AG04450 (cell line): ENCODE results near the gene NR2C2. TPM values are rescaled to one million over a fixed set of nuclear protein-coding genes. Genes with fewer than 3 reads are reported as not detected.

Experiments
- CTCF ChIA-PET: fragments of 300-600, 350-600 bp; formaldehyde crosslinking; extraction: SDS; loops from one replicate; lab custom pipeline; 2022; ENCODE audit warnings: antibody characterized with exemption, inconsistent platforms; lab: Charles Lee
- POLR2A ChIA-PET: fragments of 350-600 bp; formaldehyde crosslinking; extraction: SDS; loops from one replicate; lab custom pipeline; 2021; ENCODE audit warnings: antibody characterized with exemption, inconsistent platforms; lab: Yijun Ruan, JAX
- DNase-seq: peaks from one replicate; pipeline ENCODE4 v3.0.0-alpha.2; 2011; ENCODE audit warnings: low read depth, low spot score
- H3K27ac ChIP-seq: one replicate; pipeline ENCODE4 v1.5.1; 2012; ENCODE audit warnings: low read depth, low read length, control low read depth
- H3K27me3 ChIP-seq: one replicate; pipeline ENCODE4 v1.6.0; 2012; ENCODE audit warnings: low read length; ENCODE audit not compliant: control insufficient read depth, insufficient read depth
- H3K4me3 ChIP-seq: 2 replicates; pipeline ENCODE4 v1.5.1; 2011; ENCODE audit warnings: mild to moderate bottlenecking, low read depth, low read length, control low read depth
- H3K9me3 ChIP-seq: 2 replicates; pipeline ENCODE4 v1.5.1; 2012; ENCODE audit warnings: low read length; ENCODE audit not compliant: control insufficient read depth, insufficient read depth
- CTCF ChIP-seq: IDR thresholded peaks from 2 replicates; pipeline ENCODE4 v1.5.1; 2011; ENCODE audit warnings: low read depth, low read length, control low read depth, inconsistent platforms
- polyA minus RNA-seq: library from RNA; depleted of rRNA, polyadenylated mRNA; stranded (reverse); fragments of >200 nt; gene quantifications from 2 replicates; pipeline ENCODE4 v1.2.3, GENCODE V29; 2011; rRNA and poly(A)+ RNA removed
- polyA plus RNA-seq: library from polyadenylated mRNA; depleted of rRNA; stranded (reverse); fragments of >200 nt; gene quantifications from 2 replicates; pipeline ENCODE4 v1.2.3, GENCODE V29; 2011; rRNA removed

The NR2C2 gene
- 16.1 and 17.0 TPM in 2 replicates for polyA plus RNA-seq
- polyA minus RNA-seq = 33.3 and 42.5 TPM in 2 replicates

- POLR2A ChIA-PET = interaction anchor here (1.0 kb wide), 1 partner anchor 60 kb away, joined by 4 read pairs; no protein-coding TSS in a partner anchor
- DNase-seq = no peak
- CTCF ChIA-PET = interaction anchor here (0.6 to 2.6 kb wide), 4 partner anchors 8 to 275 kb away, joined by 3 to 10 read pairs (median 5); no protein-coding TSS in a partner anchor
- peak within 1 kb of the TSS; percentile 100 for H3K27ac ChIP-seq
- no peak for TF ChIP-seq CTCF
- H3K27me3 ChIP-seq = no peaks in the 10 kb centered on the region
- H3K4me3 ChIP-seq = peak within 1 kb of the TSS; percentile 87
- peaks cover 2% of the 10 kb centered on the region; the same call in 1 of the 2 replicates for H3K9me3 ChIP-seq
Observed at GRCh38 chr3:14947100-14947885, at the start of gene NR2C2. TSS of gene NR2C2 (plus strand) at chr3:14947583. CDS start at chr3:15003915, 56,332 bp downstream.

GRCh38 chr3:14898929-14899328 is 48.5 kb upstream of the NR2C2 start:
- Histone ChIP-seq H3K27ac (no peak overlapping the region), H3K9me3 (no peaks in the 10 kb centered on the region), H3K4me3 (no peak overlapping the region), H3K27me3 (peaks cover 15% of the 10 kb centered on the region)
- CTCF ChIA-PET = no interaction called here
- DNase-seq = no peak
- TF ChIP-seq CTCF = no peak
- POLR2A ChIA-PET = no interaction called here

GRCh38 chr3:14899993-14900618 is 47.3 kb upstream of the NR2C2 start:
- TF ChIP-seq CTCF = no peak
- ChIA-PET POLR2A (no interaction called here), CTCF (no interaction called here)
- Histone ChIP-seq H3K9me3 (no peaks in the 10 kb centered on the region), H3K4me3 (no peak overlapping the region), H3K27ac (no peak overlapping the region), H3K27me3 (peaks cover 15% of the 10 kb centered on the region)
- no peak for DNase-seq

GRCh38 chr3:14900881-14901873 is 46.2 kb upstream of the NR2C2 start:
- H3K27me3 ChIP-seq = peaks cover 15% of the 10 kb centered on the region
- TF ChIP-seq CTCF = no peak
- H3K4me3 ChIP-seq = no peak overlapping the region
- CTCF ChIA-PET = no interaction called here
- H3K27ac ChIP-seq = no peak overlapping the region
- POLR2A ChIA-PET = no interaction called here
- DNase-seq = no peak
- no peaks in the 10 kb centered on the region; the same call in 1 of the 2 replicates for H3K9me3 ChIP-seq
